ENCODE data around the gene HSF2BP. TPM values are rescaled to one million over a fixed set of nuclear protein-coding genes. Genes with fewer than 3 reads are reported as not detected.

Gene HSF2BP
- total and polyA plus RNA-seq, 2 donors (not counting 1 experiment from before 2014, with no cell fraction given) = 0.49 TPM

- no peak for DNase-seq
- ATAC-seq (ENCODE audit: low read depth) = no peak
- no peak overlapping the region for H3K9ac ChIP-seq (ENCODE audit: low read length)
- H4K20me1 ChIP-seq (ENCODE audit: control insufficient read depth, insufficient read depth, low read length, poor library complexity, severe bottlenecking) = no peaks in the 10 kb centered on the region
- Mint-ChIP-seq H3K27ac (no peak overlapping the region), H3K27me3 (peaks cover 17% of the 10 kb centered on the region), H3K4me3 (no peak overlapping the region), H3K4me1 (no peaks in the 10 kb centered on the region), H3K9me3 (ENCODE audit: insufficient read depth) (no peaks in the 10 kb centered on the region)
- CTCF ChIA-PET = interaction anchor here (1.0 kb wide), 1 partner anchor 24 kb away, joined by 3 read pairs; no protein-coding TSS in a partner anchor
- no peak overlapping the region for H2AFZ ChIP-seq (ENCODE audit: insufficient read depth, low read depth, low read length, poor library complexity, severe bottlenecking)
- no peak overlapping the region for H3K4me3 ChIP-seq (ENCODE audit: control extremely low read depth in 1 of 5, extremely low read depth in 1 of 5, insufficient read depth in 1 of 5, low read depth in 2 of 5, low read length in 4 of 5)
- H3K4me2 ChIP-seq (replicated peaks; ENCODE audit: low read depth, low read length, poor library complexity, severe bottlenecking) = no peak overlapping the region
- intact Hi-C loops (cut with micrococcal nuclease) = no loop called here
- no peak overlapping the region for H3K27ac ChIP-seq (ENCODE audit: low read length in 2 of 2)
- TF ChIP-seq CTCF (IDR thresholded peaks at IDR 0.05) (no peak), EZH2 (IDR thresholded peaks at IDR 0.05; ENCODE audit: borderline replicate concordance, insufficient read depth, low read depth, low read length, poor library complexity, severe bottlenecking) (no peak)
- no CpG with 5 or more reads among the region's 2 CpGs for WGBS (ENCODE audit: insufficient coverage)
- H3K4me1 ChIP-seq (ENCODE audit: control insufficient read depth in 2 of 2, insufficient read depth in 2 of 2, low read length in 2 of 2) = no peaks in the 10 kb centered on the region
- no peaks in the 10 kb centered on the region for H3K36me3 ChIP-seq (replicated peaks in 1 of 2; ENCODE audit: control extremely low read depth in 1 of 2, control insufficient read depth in 1 of 2, extremely low read depth in 1 of 2, insufficient read depth in 2 of 2, low read length in 1 of 2)
- POLR2A ChIA-PET = no interaction called here
- H3K9me3 ChIP-seq (ENCODE audit: control extremely low read depth in 1 of 3, control insufficient read depth in 2 of 3, insufficient read depth in 1 of 3, low read length in 2 of 3) = no peaks in the 10 kb centered on the region
- H3K27me3 ChIP-seq (replicated peaks in 1 of 4; ENCODE audit: control extremely low read depth in 1 of 4, control insufficient read depth in 3 of 4, insufficient read depth in 4 of 4, low read length in 3 of 4) = no peaks in the 10 kb centered on the region
- H3K79me2 ChIP-seq (ENCODE audit: control insufficient read depth, insufficient read depth, low read length) = no peaks in the 10 kb centered on the region
Measured at GRCh38 chr21:43590194-43590593, 69.1 kb downstream of the HSF2BP start.

- intact Hi-C loops (cut with micrococcal nuclease) = no loop called here
- no peaks in the 10 kb centered on the region for H3K4me1 ChIP-seq (ENCODE audit: control insufficient read depth in 2 of 2, insufficient read depth in 2 of 2, low read length in 2 of 2)
- ChIA-PET POLR2A (no interaction called here), CTCF (no interaction called here)
- no peaks in the 10 kb centered on the region for H4K20me1 ChIP-seq (ENCODE audit: control insufficient read depth, insufficient read depth, low read length, poor library complexity, severe bottlenecking)
- Mint-ChIP-seq H3K27ac (no peak overlapping the region), H3K27me3 (peaks cover 11% of the 10 kb centered on the region), H3K4me1 (no peaks in the 10 kb centered on the region), H3K4me3 (no peak overlapping the region), H3K9me3 (ENCODE audit: insufficient read depth) (no peaks in the 10 kb centered on the region)
- H3K79me2 ChIP-seq (ENCODE audit: control insufficient read depth, insufficient read depth, low read length) = no peaks in the 10 kb centered on the region
- H2AFZ ChIP-seq (ENCODE audit: insufficient read depth, low read depth, low read length, poor library complexity, severe bottlenecking) = no peak overlapping the region
- no peak overlapping the region for H3K9ac ChIP-seq (ENCODE audit: low read length)
- no peak overlapping the region for H3K4me2 ChIP-seq (replicated peaks; ENCODE audit: low read depth, low read length, poor library complexity, severe bottlenecking)
- H3K4me3 ChIP-seq (ENCODE audit: control extremely low read depth in 1 of 5, extremely low read depth in 1 of 5, insufficient read depth in 1 of 5, low read depth in 2 of 5, low read length in 4 of 5) = no peak overlapping the region
- no peaks in the 10 kb centered on the region for H3K27me3 ChIP-seq (replicated peaks in 1 of 4; ENCODE audit: control extremely low read depth in 1 of 4, control insufficient read depth in 3 of 4, insufficient read depth in 4 of 4, low read length in 3 of 4)
- TF ChIP-seq EZH2 (IDR thresholded peaks at IDR 0.05; ENCODE audit: borderline replicate concordance, insufficient read depth, low read depth, low read length, poor library complexity, severe bottlenecking) (no peak), CTCF (IDR thresholded peaks at IDR 0.05) (no peak)
- H3K9me3 ChIP-seq (ENCODE audit: control extremely low read depth in 1 of 3, control insufficient read depth in 2 of 3, insufficient read depth in 1 of 3, low read length in 2 of 3) = no peaks in the 10 kb centered on the region
- DNase-seq (no peak), ATAC-seq (ENCODE audit: low read depth) (no peak)
- H3K36me3 ChIP-seq (replicated peaks in 1 of 2; ENCODE audit: control extremely low read depth in 1 of 2, control insufficient read depth in 1 of 2, extremely low read depth in 1 of 2, insufficient read depth in 2 of 2, low read length in 1 of 2) = no peaks in the 10 kb centered on the region
- WGBS (ENCODE audit: insufficient coverage) = no CpG with 5 or more reads among the region's 1 CpG
- H3K27ac ChIP-seq (ENCODE audit: low read length in 2 of 2) = no peak overlapping the region
Measured at GRCh38 chr21:43588957-43589356, 70.3 kb downstream of the HSF2BP start.
